HFFc6 (cell line): ENCODE measurements around the gene BCO2. TPM values are rescaled to one million over a fixed set of nuclear protein-coding genes. Genes with fewer than 3 reads are reported as not detected.
A peak's percentile ranks its signal among the peaks of the same experiment; 100 is the strongest.

Source experiments
- DNase-seq: peaks from one replicate; pipeline ENCODE4 v3.0.0-alpha.2; 2018
- H3K27ac Mint-ChIP-seq: 2 replicates; pipeline ENCODE4 v1.8.0; 2020; ENCODE audit warnings: mild to moderate bottlenecking, mixed read lengths
- H3K27me3 Mint-ChIP-seq: 2 replicates; pipeline ENCODE4 v1.8.0; 2021; ENCODE audit warnings: mild to moderate bottlenecking, moderate library complexity, mixed read lengths; ENCODE audit not compliant: insufficient read depth
- H3K36me3 Mint-ChIP-seq: 2 replicates; pipeline ENCODE4 v1.8.0; 2021; ENCODE audit warnings: low read depth, mixed read lengths
- H3K4me1 Mint-ChIP-seq: 2 replicates; pipeline ENCODE4 v1.8.0; 2020; ENCODE audit warnings: low read depth, mixed read lengths
- H3K4me3 Mint-ChIP-seq: 2 replicates; pipeline ENCODE4 v1.8.0; 2020; ENCODE audit warnings: mild to moderate bottlenecking, moderate library complexity, mixed read lengths
- H3K9me3 Mint-ChIP-seq: 2 replicates; pipeline ENCODE4 v1.8.0; 2020; ENCODE audit warnings: mild to moderate bottlenecking, mixed read lengths
- CTCF ChIP-seq: fragments of 200-600 bp; sonication (generic); IDR thresholded peaks from 2 replicates; pipeline ENCODE4 v1.5.0; 2021; ENCODE audit warnings: antibody characterized with exemption, mild to moderate bottlenecking
- total RNA-seq, 6 experiments: library from RNA; stranded (reverse); fragmentation: NEBNext Ultra II Directional; extraction: Animal tissue kit (Norgen Biotek cat#: 25700); gene quantifications; 2 replicates in 1 of 6; 3 replicates in 5 of 6; pipeline ENCODE4 v1.2.3, GENCODE V29; 2021

Gene BCO2
- total RNA-seq, 6 experiments from 2014 or later: 0.83 to 2.0 (median 1.3) TPM

GRCh38 chr11:112238041-112238440, 62.7 kb downstream of the BCO2 start:
- Mint-ChIP-seq H3K4me1 (peaks cover 23% of the 10 kb centered on the region), H3K36me3 (peaks cover 51% of the 10 kb centered on the region), H3K9me3 (no peaks in the 10 kb centered on the region), H3K4me3 (no peak overlapping the region), H3K27me3 (no peaks in the 10 kb centered on the region), H3K27ac (no peak overlapping the region)
- DNase-seq: no peak
- no peak for TF ChIP-seq CTCF

- no peaks in the 10 kb centered on the region for H3K9me3 Mint-ChIP-seq
- H3K4me3 Mint-ChIP-seq: no peak overlapping the region
- H3K27me3 Mint-ChIP-seq: no peaks in the 10 kb centered on the region; the same call in 1 of the 2 replicates
- peaks cover 23% of the 10 kb centered on the region for H3K4me1 Mint-ChIP-seq
- peak; percentile 77 for DNase-seq
- peak overlapping the region; percentile 51 for H3K27ac Mint-ChIP-seq
- TF ChIP-seq CTCF: no peak
- H3K36me3 Mint-ChIP-seq: peaks cover 49% of the 10 kb centered on the region
Measured at GRCh38 chr11:112241486-112241885, 66.2 kb downstream of the BCO2 start.

GRCh38 chr11:112247201-112247600, 71.9 kb downstream of the BCO2 start:
- peaks cover 16% of the 10 kb centered on the region for H3K4me1 Mint-ChIP-seq
- H3K27me3 Mint-ChIP-seq: peaks cover 4% of the 10 kb centered on the region; the same call in 1 of the 2 replicates
- H3K36me3 Mint-ChIP-seq: peaks cover 17% of the 10 kb centered on the region

GRCh38 chr11:112248201-112248600, 72.9 kb downstream of the BCO2 start:
- TF ChIP-seq CTCF: no peak
- peak; percentile 35 for DNase-seq
- Mint-ChIP-seq H3K36me3 (peaks cover 10% of the 10 kb centered on the region), H3K27me3 (peaks cover 5% of the 10 kb centered on the region), H3K4me3 (no peak overlapping the region), H3K9me3 (no peaks in the 10 kb centered on the region), H3K4me1 (peaks cover 14% of the 10 kb centered on the region), H3K27ac (no peak overlapping the region)

More at GRCh38 chr11:112247201-112247600, 71.9 kb downstream of the BCO2 start:
- no peak for TF ChIP-seq CTCF
- no peaks in the 10 kb centered on the region for H3K9me3 Mint-ChIP-seq
- DNase-seq: no peak
- no peak overlapping the region for H3K27ac Mint-ChIP-seq
- no peak overlapping the region for H3K4me3 Mint-ChIP-seq

- H3K27me3 Mint-ChIP-seq: peaks cover 5% of the 10 kb centered on the region
- TF ChIP-seq CTCF: no peak
- H3K4me3 Mint-ChIP-seq: no peak overlapping the region
- H3K36me3 Mint-ChIP-seq: no peaks in the 10 kb centered on the region
- no peaks in the 10 kb centered on the region for H3K9me3 Mint-ChIP-seq
- peaks cover 14% of the 10 kb centered on the region for H3K4me1 Mint-ChIP-seq
- no peak for DNase-seq
- no peak overlapping the region for H3K27ac Mint-ChIP-seq
Measured at GRCh38 chr11:112249871-112250610, 74.7 kb downstream of the BCO2 start.
